ENCODE results near the gene GRM4. TPM values are rescaled to one million over a fixed set of nuclear protein-coding genes. Genes with fewer than 3 reads are reported as not detected.

The GRM4 gene
- total and polyA plus RNA-seq, 9 of the 15 experiments (the other 6 are each of a cell fraction or from before 2014, with no cell fraction given), result 0.18 TPM; not detected in 8

- ATAC-seq, result no peak
- CTCF ChIA-PET (ENCODE audit: low intra/inter-chr PET ratio), result no interaction called here
- 7% methylated on average over 25 of the region's 25 CpGs for WGBS (ENCODE audit: insufficient coverage, low coverage, missing lambda C conversion rate)
- H3K9me3 ChIP-seq (replicated peaks; ENCODE audit: control insufficient read depth, insufficient read depth, low read depth, low read length), result no peaks in the 10 kb centered on the region
- H3K9ac ChIP-seq (ENCODE audit: insufficient read depth in 1 of 2, low read depth in 2 of 2, low read length in 2 of 2), result no peak overlapping the region
- intact Hi-C loops (cut with micrococcal nuclease), result no loop called here
- H3K27ac ChIP-seq (ENCODE audit: extremely low read depth, low read depth, low read length), result no peak overlapping the region
- POLR2A ChIA-PET, result interaction anchor here (0.6 kb wide), 1 partner anchor 1023 kb away, joined by 4 read pairs; no protein-coding TSS in a partner anchor
- TF ChIP-seq MCM7 (IDR thresholded peaks at IDR 0.05) (no peak), CBX1 (IDR thresholded peaks at IDR 0.05; ENCODE audit: low read depth) (no peak), BRF2 (IDR thresholded peaks at IDR 0.05; ENCODE audit: borderline replicate concordance, insufficient read depth, insufficient read length) (no peak), WHSC1 (IDR thresholded peaks at IDR 0.05; ENCODE audit: low read length) (no peak), PTTG1 (tag; IDR thresholded peaks at IDR 0.05; ENCODE audit: low read depth) (no peak)
- H3K4me2 ChIP-seq (ENCODE audit: insufficient read depth, low read length), result no peak overlapping the region
- H3K79me2 ChIP-seq (ENCODE audit: control insufficient read depth, insufficient read depth, low read length), result no peaks in the 10 kb centered on the region
- no peaks in the 10 kb centered on the region for H3K9me1 ChIP-seq (ENCODE audit: control insufficient read depth, insufficient read depth, low read length)
- peaks cover 42% of the 10 kb centered on the region for H4K20me1 ChIP-seq (replicated peaks; ENCODE audit: control insufficient read depth, insufficient read depth, low read length)
- no peaks in the 10 kb centered on the region for H3K36me3 ChIP-seq (ENCODE audit: control insufficient read depth, insufficient read depth, low read length)
- H2AFZ ChIP-seq (ENCODE audit: low read depth, low read length), result no peak overlapping the region
- DNase-seq (ENCODE audit: extremely low read depth in 1 of 4, low spot score in 3 of 4), result no peak
- BruUV-seq (replicated peaks), result no TSS peak
- no peak for FAIRE-seq
- in situ Hi-C loops (cut with MboI), result no loop called here
- no peak overlapping the region for H3K4me3 ChIP-seq
- H3K27me3 ChIP-seq (ENCODE audit: control insufficient read depth in 2 of 2, insufficient read depth in 2 of 2, low read length in 2 of 2), result peaks cover 34 to 81% of the 10 kb centered on the region in 2 experiments
- peaks cover 0 to 3% of the 10 kb centered on the region in 2 experiments; a peak in 1 of 5 replicates for H3K4me1 ChIP-seq (replicated peaks in 1 of 2; ENCODE audit: control insufficient read depth in 2 of 2, insufficient read depth in 2 of 2, low read length in 2 of 2)
Observed at GRCh38 chr6:34082864-34083626, 62.8 kb downstream of the GRM4 start.
